Neutrophil (primary cell): ENCODE measurements around the gene CCNDBP1.

Experiments used
- H3K27ac ChIP-seq: fragments of 200-600 bp; sonication (generic); 2 replicates; pipeline ENCODE4 v1.5.1; 2016; ENCODE audit warnings: mild to moderate bottlenecking, moderate library complexity
- H3K27me3 ChIP-seq: fragments of 200-600 bp; sonication (generic); 2 replicates; pipeline ENCODE4 v1.6.0; 2016; ENCODE audit warnings: mild to moderate bottlenecking
- H3K36me3 ChIP-seq: fragments of 200-600 bp; sonication (generic); 2 replicates; pipeline ENCODE4 v1.5.1; 2017
- H3K4me1 ChIP-seq, 2 experiments: fragments of 200-600 bp in 1 of 2; sonication (generic) in 1 of 2; 1 replicate in 1 of 2; 2 replicates in 1 of 2; pipeline versions ENCODE4 v1.5.1 to v1.6.1; 2013 to 2016; ENCODE audit warnings: low read depth in 1 of 2, low read length in 1 of 2, mild to moderate bottlenecking in 1 of 2, moderate library complexity in 1 of 2; ENCODE audit not compliant: control insufficient read depth in 1 of 2, insufficient read depth in 1 of 2
- H3K4me3 ChIP-seq, 2 experiments: fragments of 200-600 bp in 1 of 2; sonication (generic) in 1 of 2; 1 replicate in 1 of 2; 2 replicates in 1 of 2; pipeline ENCODE4 v1.5.1; 2013 to 2016; ENCODE audit warnings: low read depth in 1 of 2, low read length in 1 of 2, mild to moderate bottlenecking in 1 of 2, moderate library complexity in 1 of 2
- H3K9me3 ChIP-seq: fragments of 200-600 bp; sonication (generic); 2 replicates; pipeline ENCODE4 v1.5.1; 2016
- CTCF ChIP-seq: fragments of 200-600 bp; sonication (generic); IDR thresholded peaks from 2 replicates; pipeline ENCODE4 v1.5.1; 2016; ENCODE audit warnings: antibody characterized with exemption

CCNDBP1 gene

GRCh38 chr15:43232289-43232874 lies 47.2 kb downstream of the CCNDBP1 start:
- H3K4me3 ChIP-seq: no peak overlapping the region
- H3K27me3 ChIP-seq: no peaks in the 10 kb centered on the region
- no peak overlapping the region for H3K27ac ChIP-seq
- H3K36me3 ChIP-seq: no peaks in the 10 kb centered on the region
- H3K4me1 ChIP-seq: peaks cover 0 to 5% of the 10 kb centered on the region in 2 experiments
- H3K9me3 ChIP-seq: no peaks in the 10 kb centered on the region
- TF ChIP-seq CTCF: no peak

GRCh38 chr15:43235536-43235935 lies 50.3 kb downstream of the CCNDBP1 start:
- Histone ChIP-seq H3K4me3 (no peak overlapping the region), H3K36me3 (no peaks in the 10 kb centered on the region), H3K27me3 (no peaks in the 10 kb centered on the region), H3K4me1 (peaks cover 20 to 25% of the 10 kb centered on the region in 2 experiments), H3K9me3 (no peaks in the 10 kb centered on the region), H3K27ac (no peak overlapping the region)
- TF ChIP-seq CTCF: no peak

GRCh38 chr15:43237842-43238470 lies 52.8 kb downstream of the CCNDBP1 start:
- TF ChIP-seq CTCF: no peak
- Histone ChIP-seq H3K27me3 (no peaks in the 10 kb centered on the region), H3K36me3 (no peaks in the 10 kb centered on the region)

GRCh38 chr15:43238671-43239131 lies 53.5 kb downstream of the CCNDBP1 start:
- peak overlapping the region; percentile 73 for H3K27ac ChIP-seq
- TF ChIP-seq CTCF: no peak
- H3K9me3 ChIP-seq: no peaks in the 10 kb centered on the region
- H3K36me3 ChIP-seq: no peaks in the 10 kb centered on the region
- peak overlapping the region in 1 of 2 experiments; percentile 13 for H3K4me3 ChIP-seq
- peaks cover 20 to 22% of the 10 kb centered on the region in 2 experiments for H3K4me1 ChIP-seq
- H3K27me3 ChIP-seq: no peaks in the 10 kb centered on the region

More at GRCh38 chr15:43237842-43238470, 52.8 kb downstream of the CCNDBP1 start:
- Histone ChIP-seq H3K9me3 (no peaks in the 10 kb centered on the region), H3K27ac (peak overlapping the region; percentile 73), H3K4me1 (peaks cover 20 to 22% of the 10 kb centered on the region in 2 experiments), H3K4me3 (no peak overlapping the region)

- TF ChIP-seq CTCF: no peak
- Histone ChIP-seq H3K9me3 (no peaks in the 10 kb centered on the region), H3K27me3 (no peaks in the 10 kb centered on the region), H3K4me3 (no peak overlapping the region), H3K4me1 (peaks cover 20 to 22% of the 10 kb centered on the region in 2 experiments), H3K27ac (peak overlapping the region; percentile 73), H3K36me3 (no peaks in the 10 kb centered on the region)
These were observed 54.7 kb downstream of the CCNDBP1 start for GRCh38 chr15:43239732-43240491.
